HCT116 (cell line): ENCODE measurements around the gene HMGCLL1. TPM values are rescaled to one million over a fixed set of nuclear protein-coding genes. Genes with fewer than 3 reads are reported as not detected.

Experiments
- ATAC-seq: fragments of 200-7000 bp; cut with Tn5 transposase; 2 replicates; pipeline ENCODE4 v1.9.1; 2020; ENCODE audit warnings: mild to moderate bottlenecking, moderate library complexity
- BruUV-seq: library from RNA; stranded (reverse); fragments of 400-500 nt; replicated peaks from 2 replicates; lab custom pipeline; 2021; lab: Mats Ljungman, UMichigan
- CTCF ChIA-PET: fragments of 300-600 bp; sonication (Branson Sonifier 250); formaldehyde crosslinking; loops from one replicate; lab custom pipeline; 2021; ENCODE audit warnings: antibody characterized with exemption; lab: Charles Lee
- POLR2A ChIA-PET: fragments of 300-600, 350-600 bp; sonication (Branson Sonifier 250); formaldehyde crosslinking; loops from one replicate; lab custom pipeline; 2021; ENCODE audit warnings: antibody characterized with exemption; lab: Charles Lee
- RAD21 ChIA-PET, 2 experiments: fragments of 300-600 bp; sonication (Branson Sonifier 250); formaldehyde crosslinking; loops; one replicate each; lab custom pipeline; 2023; ENCODE audit warnings: low total read pairs in 2 of 2; ENCODE audit not compliant: uncharacterized antibody in 2 of 2, unreplicated experiment in 2 of 2, low non-redundant PET in 1 of 2; lab: Charles Lee
- DNase-seq: peaks from one replicate; pipeline ENCODE4 v3.0.0-alpha.2; 2010; ENCODE audit warnings: low read depth, low spot score
- H2AFZ ChIP-seq: fragments of 200-600 bp; shearing (Covaris generic), sonication (generic); 2 replicates; pipeline ENCODE4 v1.6.1; 2017; ENCODE audit warnings: low read depth, mixed run types, mixed read lengths, antibody characterized with exemption, low read length; ENCODE audit not compliant: poor library complexity, severe bottlenecking
- H3K27ac ChIP-seq: 2 replicates; pipeline ENCODE4 v1.5.1; 2012; ENCODE audit warnings: low read depth, low read length
- H3K27me3 ChIP-seq: fragments of 200-600 bp; sonication (generic); 2 replicates; pipeline ENCODE4 v1.6.1; 2016; ENCODE audit warnings: mixed run types, low read length, mixed read lengths; ENCODE audit not compliant: insufficient read depth
- H3K36me3 ChIP-seq, 2 experiments: fragments of 200-500 bp in 1 of 2; fragments of 200-600 bp in 1 of 2; sonication (Bioruptor generic) in 1 of 2; sonication (generic) in 1 of 2; 2 replicates each; pipeline versions ENCODE4 v1.5.1 to v1.6.1; 2014 to 2016; ENCODE audit warnings: low read length in 2 of 2, inconsistent platforms in 1 of 2, mixed read lengths in 1 of 2, mixed run types in 1 of 2; ENCODE audit not compliant: insufficient read depth in 2 of 2, control insufficient read depth in 1 of 2
- H3K4me1 ChIP-seq, 2 experiments: fragments of 200-600 bp in 1 of 2; sonication (generic) in 1 of 2; 2 replicates each; pipeline versions ENCODE4 v1.5.1 to v1.6.1; 2012 to 2017; ENCODE audit warnings: low read length in 2 of 2, inconsistent platforms in 1 of 2, mild to moderate bottlenecking in 1 of 2, mixed read lengths in 1 of 2, mixed run types in 1 of 2, moderate library complexity in 1 of 2; ENCODE audit not compliant: insufficient read depth in 2 of 2, control insufficient read depth in 1 of 2
- H3K4me2 ChIP-seq: fragments of 200-600 bp; sonication (generic); 2 replicates; pipeline ENCODE4 v1.6.1; 2017; ENCODE audit warnings: mixed run types, low read length, mixed read lengths
- H3K4me3 ChIP-seq, 2 experiments: fragments of 200-600 bp in 1 of 2; sonication (generic) in 1 of 2; replicated peaks in 1 of 2; 2 replicates each; pipeline ENCODE4 v1.5.1; 2011 to 2016; ENCODE audit warnings: low read length in 2 of 2, control low read depth in 1 of 2, low read depth in 1 of 2, mild to moderate bottlenecking in 1 of 2, mixed read lengths in 1 of 2, mixed run types in 1 of 2
- H3K79me2 ChIP-seq: fragments of 200-600 bp; sonication (generic); 2 replicates; pipeline ENCODE4 v1.6.1; 2017; ENCODE audit warnings: mild to moderate bottlenecking, mixed run types, low read length, moderate library complexity, mixed read lengths; ENCODE audit not compliant: insufficient read depth
- H3K9ac ChIP-seq: fragments of 200-600 bp; sonication (generic); 2 replicates; pipeline ENCODE4 v1.6.1; 2016; ENCODE audit warnings: low read length, mixed read lengths
- H3K9me2 ChIP-seq: fragments of 200-600 bp; sonication (generic), shearing (Covaris generic); 2 replicates; pipeline ENCODE4 v1.6.1; 2017; ENCODE audit warnings: mixed run types, mild to moderate bottlenecking, moderate library complexity; ENCODE audit not compliant: insufficient read depth
- H3K9me3 ChIP-seq, 2 experiments: fragments of 200-500 bp in 1 of 2; fragments of 200-600 bp in 1 of 2; sonication (Bioruptor generic) in 1 of 2; sonication (generic) in 1 of 2; 2 replicates each; pipeline ENCODE4 v1.6.1; 2014 to 2017; ENCODE audit warnings: low read length in 2 of 2, mixed read lengths in 2 of 2, inconsistent platforms in 1 of 2, low read depth in 1 of 2, mild to moderate bottlenecking in 1 of 2, mixed run types in 1 of 2, moderate library complexity in 1 of 2; ENCODE audit not compliant: control insufficient read depth in 1 of 2, insufficient read depth in 1 of 2
- H4K20me1 ChIP-seq: fragments of 200-600 bp; sonication (generic), shearing (Covaris generic); 2 replicates; pipeline ENCODE4 v1.6.1; 2017; ENCODE audit warnings: mixed run types, mild to moderate bottlenecking, moderate library complexity; ENCODE audit not compliant: insufficient read depth
- ATF3 ChIP-seq: IDR thresholded peaks from 2 replicates; pipeline ENCODE4 v1.6.1; 2012
- CBX3 ChIP-seq: IDR thresholded peaks from 2 replicates; pipeline ENCODE4 v1.6.1; 2012; ENCODE audit warnings: low read depth
- CEBPB ChIP-seq: IDR thresholded peaks from 2 replicates; pipeline ENCODE4 v1.6.1; 2012; ENCODE audit warnings: low read depth
- EGR1 ChIP-seq: IDR thresholded peaks from 2 replicates; pipeline ENCODE4 v1.6.1; 2012; ENCODE audit warnings: low read depth
- ELF1 ChIP-seq: IDR thresholded peaks from 2 replicates; pipeline ENCODE4 v1.6.1; 2012; ENCODE audit warnings: low read depth, borderline replicate concordance
- EZH2 ChIP-seq: fragments of 200-600 bp; sonication (generic); IDR thresholded peaks from 2 replicates; pipeline ENCODE4 v1.6.1; 2017; ENCODE audit warnings: antibody characterized with exemption, mixed run types
- EZH2phosphoT487 ChIP-seq: fragments of 200-600 bp; IDR thresholded peaks from 2 replicates; pipeline ENCODE4 v1.6.1; 2018; ENCODE audit warnings: antibody characterized with exemption, borderline replicate concordance
- JUND ChIP-seq: IDR thresholded peaks from 2 replicates; pipeline ENCODE4 v1.6.1; 2012
- POLR2AphosphoS5 ChIP-seq: IDR thresholded peaks from 2 replicates; pipeline ENCODE4 v1.6.1; 2011; ENCODE audit warnings: mild to moderate bottlenecking, low read depth, low read length, moderate library complexity
- RAD21 ChIP-seq: IDR thresholded peaks from 2 replicates; pipeline ENCODE4 v1.6.1; 2012; ENCODE audit warnings: low read depth, mild to moderate bottlenecking
- REST ChIP-seq: IDR thresholded peaks from 2 replicates; pipeline ENCODE4 v1.6.1; 2012; ENCODE audit warnings: low read depth
- SIN3A ChIP-seq: IDR thresholded peaks from 2 replicates; pipeline ENCODE4 v1.6.1; 2012; ENCODE audit warnings: low read depth
- SP1 ChIP-seq: IDR thresholded peaks from 2 replicates; pipeline ENCODE4 v1.6.1; 2012; ENCODE audit warnings: low read depth
- SRF ChIP-seq: IDR thresholded peaks from 2 replicates; pipeline ENCODE4 v1.6.1; 2012; ENCODE audit warnings: low read depth
- TCF7L2 ChIP-seq: IDR thresholded peaks from 2 replicates; pipeline ENCODE4 v1.7.0; 2011; ENCODE audit warnings: borderline replicate concordance, inconsistent platforms; ENCODE audit not compliant: insufficient read depth, insufficient read length; ENCODE audit errors: extremely low read depth
- YY1 ChIP-seq: IDR thresholded peaks from 2 replicates; pipeline ENCODE4 v1.6.1; 2011; ENCODE audit warnings: low read length, low read depth, moderate library complexity, mild to moderate bottlenecking; ENCODE audit not compliant: insufficient replicate concordance; ENCODE audit errors: extremely low read depth
- ZFX ChIP-seq: fragments of 450-650 bp; IDR thresholded peaks from 2 replicates; pipeline ENCODE4 v1.6.1; 2017
- ZNF274 ChIP-seq: fragments of 200-500 bp; sonication (Bioruptor generic); IDR thresholded peaks from 2 replicates; pipeline ENCODE4 v1.6.1; 2014; ENCODE audit warnings: mild to moderate bottlenecking, low read depth, low read length, inconsistent platforms
- intact Hi-C: fragments of 100-400 bp; cut with micrococcal nuclease; formaldehyde crosslinking; loops from 2 replicates; pipeline ENCODE4 v1.10.0; 2022
- total RNA-seq: library from RNA; stranded (reverse); gene quantifications from one replicate; pipeline ENCODE4 v1.2.1, GENCODE V29; 2021; ENCODE audit not compliant: unreplicated experiment

HMGCLL1 gene
- total RNA-seq, 1 experiment from 2014 or later, result not detected

- no peak for ATAC-seq
- BruUV-seq, result no TSS peak
Measured at GRCh38 chr6:55569638-55570037, 9.4 kb downstream of the HMGCLL1 start.

GRCh38 chr6:55568808-55569439 is 10.1 kb downstream of the HMGCLL1 start:
- Histone ChIP-seq H3K36me3 (no peaks in the 10 kb centered on the region), H3K79me2 (no peaks in the 10 kb centered on the region), H3K9ac (no peak overlapping the region), H4K20me1 (no peaks in the 10 kb centered on the region; the same call in 1 of the 2 replicates), H3K4me1 (no peaks in the 10 kb centered on the region), H3K4me2 (no peak overlapping the region), H3K9me3 (no peaks in the 10 kb centered on the region), H3K27ac (no peak overlapping the region), H3K9me2 (no peaks in the 10 kb centered on the region), H2AFZ (no peak overlapping the region), H3K4me3 (no peak overlapping the region), H3K27me3 (peaks cover 49% of the 10 kb centered on the region)
- ChIA-PET POLR2A (no interaction called here), RAD21 (no interaction called here), CTCF (no interaction called here)
- no peak for ATAC-seq
- intact Hi-C loops, result no loop called here
- BruUV-seq, result no TSS peak
- no peak for DNase-seq
- TF ChIP-seq SIN3A (no peak), EZH2 (no peak), YY1 (no peak), ZFX (no peak), RAD21 (no peak), ELF1 (no peak), JUND (no peak), REST (no peak), CBX3 (no peak), EZH2phosphoT487 (no peak), CEBPB (no peak)

More at GRCh38 chr6:55569638-55570037, 9.4 kb downstream of the HMGCLL1 start:
- H3K27me3 ChIP-seq, result peaks cover 46% of the 10 kb centered on the region
- RAD21 ChIA-PET, result no interaction called here
- TF ChIP-seq ELF1 (no peak), SIN3A (no peak), CBX3 (no peak), RAD21 (no peak), ATF3 (no peak), ZNF274 (no peak), TCF7L2 (no peak), EZH2 (no peak), SP1 (no peak), EGR1 (no peak), CEBPB (no peak), SRF (no peak), POLR2AphosphoS5 (no peak), YY1 (no peak)
- TF ChIP-seq, all 23 proteins: peak for 0
- H3K4me1 ChIP-seq, result no peaks in the 10 kb centered on the region
- no peaks in the 10 kb centered on the region for H3K79me2 ChIP-seq
- H3K9me2 ChIP-seq, result no peaks in the 10 kb centered on the region
- H3K4me3 ChIP-seq, result no peak overlapping the region
- ChIA-PET POLR2A (no interaction called here), CTCF (no interaction called here)
- no peak for DNase-seq
- no peaks in the 10 kb centered on the region for H3K9me3 ChIP-seq
- H3K4me2 ChIP-seq, result no peak overlapping the region
- intact Hi-C loops, result no loop called here
- H3K27ac ChIP-seq, result no peak overlapping the region
- no peaks in the 10 kb centered on the region; the same call in 1 of the 2 replicates for H4K20me1 ChIP-seq
- H3K9ac ChIP-seq, result no peak overlapping the region
- no peak overlapping the region for H2AFZ ChIP-seq
- no peaks in the 10 kb centered on the region for H3K36me3 ChIP-seq
